H9 (cell line): ENCODE results near the gene CSNK1E. TPM values are rescaled to one million over a fixed set of nuclear protein-coding genes. Genes with fewer than 3 reads are reported as not detected.

Experiments
- DNase-seq: peaks from one replicate; pipeline ENCODE4 v3.0.0-alpha.2; 2017
- H2AFZ ChIP-seq: one replicate; pipeline ENCODE4 v1.6.1; 2013; ENCODE audit warnings: mild to moderate bottlenecking, low read length, control low read depth, moderate library complexity
- H2AK5ac ChIP-seq: 2 replicates; pipeline ENCODE4 v1.6.1; 2013; ENCODE audit warnings: low read length, control low read depth, mixed read lengths; ENCODE audit not compliant: insufficient read length
- H2BK120ac ChIP-seq: one replicate; pipeline ENCODE4 v1.6.1; 2013; ENCODE audit warnings: low read depth, mild to moderate bottlenecking, low read length, control low read depth, inconsistent platforms; ENCODE audit not compliant: poor library complexity, severe bottlenecking
- H2BK12ac ChIP-seq: 2 replicates; pipeline ENCODE4 v1.6.1; 2013; ENCODE audit warnings: low read length, control low read depth, mixed read lengths, low read depth; ENCODE audit not compliant: insufficient read length
- H2BK15ac ChIP-seq: 2 replicates; pipeline ENCODE4 v1.6.1; 2013; ENCODE audit warnings: low read depth, low read length, control low read depth
- H2BK20ac ChIP-seq: one replicate; pipeline ENCODE4 v1.6.1; 2013; ENCODE audit warnings: low read depth, mild to moderate bottlenecking, low read length, control low read depth, inconsistent platforms; ENCODE audit not compliant: poor library complexity, severe bottlenecking
- H2BK5ac ChIP-seq: 2 replicates; pipeline ENCODE4 v1.6.1; 2013; ENCODE audit warnings: low read length, control low read depth, mixed read lengths; ENCODE audit not compliant: insufficient read length
- H3K14ac ChIP-seq: 2 replicates; pipeline ENCODE4 v1.6.1; 2013; ENCODE audit warnings: low read length, control low read depth; ENCODE audit not compliant: insufficient read depth
- H3K18ac ChIP-seq: 2 replicates; pipeline ENCODE4 v1.6.1; 2013; ENCODE audit warnings: low read depth, mild to moderate bottlenecking, mixed read lengths, low read length, control low read depth; ENCODE audit not compliant: insufficient read length
- H3K23ac ChIP-seq: 2 replicates; pipeline ENCODE4 v1.6.1; 2013; ENCODE audit warnings: low read length, control low read depth, mixed read lengths, low read depth; ENCODE audit not compliant: insufficient read length
- H3K23me2 ChIP-seq: 2 replicates; pipeline ENCODE4 v1.6.1; 2013; ENCODE audit warnings: low read depth, mild to moderate bottlenecking, mixed read lengths, low read length, control low read depth; ENCODE audit not compliant: insufficient read length, poor library complexity, severe bottlenecking
- H3K27ac ChIP-seq: 2 replicates; pipeline ENCODE4 v1.5.1; 2013; ENCODE audit warnings: low read length, control low read depth, mixed read lengths, low read depth; ENCODE audit not compliant: insufficient read length
- H3K27me3 ChIP-seq: 2 replicates; pipeline ENCODE4 v1.6.1; 2013; ENCODE audit warnings: low read length, control low read depth, inconsistent platforms; ENCODE audit not compliant: insufficient read depth
- H3K4ac ChIP-seq: 2 replicates; pipeline ENCODE4 v1.6.1; 2013; ENCODE audit warnings: low read depth, mild to moderate bottlenecking, control low read depth, inconsistent platforms, low read length, moderate library complexity
- H3K4me1 ChIP-seq: 2 replicates; pipeline ENCODE4 v1.6.1; 2013; ENCODE audit warnings: low read length, control low read depth, inconsistent platforms; ENCODE audit not compliant: insufficient read depth
- H3K4me2 ChIP-seq: 2 replicates; pipeline ENCODE4 v1.6.1; 2013; ENCODE audit warnings: low read length, control low read depth, mixed read lengths; ENCODE audit not compliant: insufficient read length, insufficient read depth
- H3K56ac ChIP-seq: 2 replicates; pipeline ENCODE4 v1.6.1; 2013; ENCODE audit warnings: low read depth, mild to moderate bottlenecking, mixed read lengths, low read length, control low read depth; ENCODE audit not compliant: insufficient read length
- H3K79me1 ChIP-seq: 2 replicates; pipeline ENCODE4 v1.6.1; 2013; ENCODE audit warnings: low read depth, mild to moderate bottlenecking, moderate library complexity, low read length, control low read depth, inconsistent platforms; ENCODE audit not compliant: insufficient read depth, poor library complexity, severe bottlenecking
- H3K79me2 ChIP-seq: 2 replicates; pipeline ENCODE4 v1.6.1; 2013; ENCODE audit warnings: low read length, control low read depth, inconsistent platforms; ENCODE audit not compliant: insufficient read depth
- H3K9ac ChIP-seq: 2 replicates; pipeline ENCODE4 v1.6.1; 2013; ENCODE audit warnings: low read length, control low read depth, mixed read lengths; ENCODE audit not compliant: insufficient read length; ENCODE audit errors: extremely low read depth
- H3K9me3 ChIP-seq: one replicate; pipeline ENCODE4 v1.6.1; 2013; ENCODE audit warnings: low read depth, low read length, inconsistent platforms; ENCODE audit not compliant: control insufficient read depth
- H3T11ph ChIP-seq: one replicate; pipeline ENCODE4 v1.6.1; 2013; ENCODE audit warnings: mild to moderate bottlenecking, low read length, control low read depth, inconsistent platforms
- H4K20me1 ChIP-seq: one replicate; pipeline ENCODE4 v1.6.1; 2013; ENCODE audit not compliant: control insufficient read depth, insufficient read length, insufficient read depth
- H4K5ac ChIP-seq: 2 replicates; pipeline ENCODE4 v1.6.1; 2013; ENCODE audit warnings: low read depth, mild to moderate bottlenecking, mixed read lengths, low read length, control low read depth; ENCODE audit not compliant: insufficient read length
- H4K8ac ChIP-seq: replicated peaks from 2 replicates; pipeline ENCODE4 v1.6.1; 2013; ENCODE audit warnings: low read length, control low read depth, mixed read lengths, low read depth; ENCODE audit not compliant: insufficient read length
- H4K91ac ChIP-seq: 2 replicates; pipeline ENCODE4 v1.6.1; 2013; ENCODE audit warnings: low read depth, mild to moderate bottlenecking, moderate library complexity, mixed read lengths, low read length, control low read depth; ENCODE audit not compliant: insufficient read length
- H3K27ac Mint-ChIP-seq, 3 experiments: 2 replicates in 2 of 3; 3 replicates in 1 of 3; pipeline ENCODE4 v1.8.0; 2020 to 2021; ENCODE audit warnings: mixed read lengths in 3 of 3, mild to moderate bottlenecking in 1 of 3, moderate library complexity in 1 of 3
- H3K27me3 Mint-ChIP-seq: 2 replicates; pipeline ENCODE4 v1.8.0; 2021; ENCODE audit warnings: low read depth, mild to moderate bottlenecking, moderate library complexity, mixed read lengths
- H3K36me3 Mint-ChIP-seq, 3 experiments: 2 replicates in 2 of 3; 3 replicates in 1 of 3; pipeline ENCODE4 v1.8.0; 2020 to 2021; ENCODE audit warnings: low read depth in 3 of 3, mixed read lengths in 3 of 3; ENCODE audit not compliant: insufficient read depth in 1 of 3
- H3K4me1 Mint-ChIP-seq, 2 experiments: 2 replicates each; pipeline ENCODE4 v1.8.0; 2020; ENCODE audit warnings: mixed read lengths in 2 of 2
- H3K4me3 Mint-ChIP-seq, 2 experiments: 2 replicates in 1 of 2; 3 replicates in 1 of 2; pipeline ENCODE4 v1.8.0; 2020 to 2021; ENCODE audit warnings: mild to moderate bottlenecking in 2 of 2, mixed read lengths in 2 of 2, moderate library complexity in 1 of 2
- H3K9me3 Mint-ChIP-seq, 2 experiments: 2 replicates in 1 of 2; 3 replicates in 1 of 2; pipeline ENCODE4 v1.8.0; 2020; ENCODE audit warnings: mild to moderate bottlenecking in 2 of 2, mixed read lengths in 2 of 2, moderate library complexity in 1 of 2
- WGBS: extraction: QIAGEN DNeasy Blood & Tissue Kit; methylation state at CpG from one replicate; pipeline ENCODE4 v1.1.7; 2013; ENCODE audit warnings: missing lambda C conversion rate, low lambda C conversion rate, mixed read lengths; ENCODE audit not compliant: insufficient read length; ENCODE audit errors: extremely low coverage; 5-methylcytosine and 5-hydroxymethylcytosine counted together
- total RNA-seq: library from RNA; stranded (reverse); gene quantifications from 2 replicates; pipeline ENCODE4 v1.2.1, GENCODE V29; 2021
- TF ChIP-seq, protein P1 (sequence below): fragments of 200-600 bp; sonication (generic); conservative IDR thresholded peaks from 3 replicates; pipeline ENCODE4 v1.8.0; 2021; ENCODE audit warnings: antibody characterized with exemption, mild to moderate bottlenecking

Gene CSNK1E
- total RNA-seq, 1 experiment from 2014 or later: 236 TPM

DNA sequence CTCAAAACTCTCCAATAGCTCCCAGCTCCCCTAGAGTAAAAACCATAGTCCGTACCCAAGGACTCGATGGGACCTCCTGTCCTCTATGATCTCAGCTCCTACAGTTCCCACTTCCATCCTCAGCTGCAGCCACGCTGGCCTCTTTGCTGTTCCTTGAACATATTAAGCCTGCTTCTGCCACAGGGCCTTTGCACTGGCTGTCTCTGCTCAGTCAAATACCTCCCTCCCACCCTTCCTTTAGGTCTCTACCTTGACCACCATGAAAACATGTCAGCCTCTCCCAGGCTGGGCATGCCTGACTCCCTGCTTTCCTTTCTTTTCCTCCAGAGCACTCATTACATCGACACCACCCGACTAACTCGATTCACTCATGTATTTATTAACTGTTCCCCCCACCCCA is 69.0 kb downstream of the CSNK1E start:
- H3K4me1 ChIP-seq: no peaks in the 10 kb centered on the region
- H2BK15ac ChIP-seq: no peak overlapping the region
- H2BK120ac ChIP-seq: no peak overlapping the region
- H4K91ac ChIP-seq: no peak overlapping the region
- no peaks in the 10 kb centered on the region for H3K23me2 ChIP-seq
- no peak overlapping the region for H3K9ac ChIP-seq
- no peak for DNase-seq
- no peak overlapping the region for H2AFZ ChIP-seq
- TF ChIP-seq, protein P1, sequence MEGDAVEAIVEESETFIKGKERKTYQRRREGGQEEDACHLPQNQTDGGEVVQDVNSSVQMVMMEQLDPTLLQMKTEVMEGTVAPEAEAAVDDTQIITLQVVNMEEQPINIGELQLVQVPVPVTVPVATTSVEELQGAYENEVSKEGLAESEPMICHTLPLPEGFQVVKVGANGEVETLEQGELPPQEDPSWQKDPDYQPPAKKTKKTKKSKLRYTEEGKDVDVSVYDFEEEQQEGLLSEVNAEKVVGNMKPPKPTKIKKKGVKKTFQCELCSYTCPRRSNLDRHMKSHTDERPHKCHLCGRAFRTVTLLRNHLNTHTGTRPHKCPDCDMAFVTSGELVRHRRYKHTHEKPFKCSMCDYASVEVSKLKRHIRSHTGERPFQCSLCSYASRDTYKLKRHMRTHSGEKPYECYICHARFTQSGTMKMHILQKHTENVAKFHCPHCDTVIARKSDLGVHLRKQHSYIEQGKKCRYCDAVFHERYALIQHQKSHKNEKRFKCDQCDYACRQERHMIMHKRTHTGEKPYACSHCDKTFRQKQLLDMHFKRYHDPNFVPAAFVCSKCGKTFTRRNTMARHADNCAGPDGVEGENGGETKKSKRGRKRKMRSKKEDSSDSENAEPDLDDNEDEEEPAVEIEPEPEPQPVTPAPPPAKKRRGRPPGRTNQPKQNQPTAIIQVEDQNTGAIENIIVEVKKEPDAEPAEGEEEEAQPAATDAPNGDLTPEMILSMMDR: no peak
- H4K20me1 ChIP-seq: no peaks in the 10 kb centered on the region
- no peak overlapping the region for H2AK5ac ChIP-seq
- peaks cover 21 to 56% (median 35%) of the 10 kb centered on the region in 3 experiments for H3K36me3 Mint-ChIP-seq
- no peaks in the 10 kb centered on the region for H3K79me1 ChIP-seq
- H3K27me3 ChIP-seq: no peaks in the 10 kb centered on the region
- no peak overlapping the region for H3K27ac ChIP-seq
- no peak overlapping the region for H3K4me2 ChIP-seq
- no peak overlapping the region for H3T11ph ChIP-seq
- no peak overlapping the region for H3K56ac ChIP-seq
- no peak overlapping the region for H2BK12ac ChIP-seq
- H3K14ac ChIP-seq: no peak overlapping the region
- no peaks in the 10 kb centered on the region for H3K27me3 Mint-ChIP-seq
- no peak overlapping the region for H2BK5ac ChIP-seq
- peak overlapping the region in 1 of 3 experiments; percentile 32; a peak in 1 of 7 replicates for H3K27ac Mint-ChIP-seq
- H3K23ac ChIP-seq: no peak overlapping the region
- H4K8ac ChIP-seq: no peak overlapping the region
- H3K9me3 Mint-ChIP-seq: 0 out of 5 replicates have a peak, but pooled peaks cover 0 to 2% of the 10 kb centered on the region in 2 experiments
- no peak overlapping the region for H4K5ac ChIP-seq
- H3K18ac ChIP-seq: no peak overlapping the region
- H3K9me3 ChIP-seq: no peaks in the 10 kb centered on the region
- no peak overlapping the region for H3K4ac ChIP-seq
- WGBS: no CpG with 5 or more reads among the region's 6 CpGs
- no peak overlapping the region for H2BK20ac ChIP-seq
- H3K79me2 ChIP-seq: peaks cover 3% of the 10 kb centered on the region; the same call in 1 of the 2 replicates
- H3K4me1 Mint-ChIP-seq: peaks cover 8 to 10% of the 10 kb centered on the region in 2 experiments
- no peak overlapping the region; a peak in 1 of 5 replicates for H3K4me3 Mint-ChIP-seq
